Stomach smooth muscle (tissue), 2 donors: ENCODE measurements around the gene MAPT.

ENCODE experiments used
- H3K27ac ChIP-seq: one replicate; pipeline ENCODE4 v1.7.0; 2013; ENCODE audit warnings: mild to moderate bottlenecking, low read length, inconsistent platforms
- H3K27me3 ChIP-seq, 2 donors: one replicate each; pipeline ENCODE4 v1.7.0; 2013; ENCODE audit warnings: low read length in 2 of 2; ENCODE audit not compliant: insufficient read depth in 2 of 2, control insufficient read depth in 1 of 2
- H3K36me3 ChIP-seq, 2 donors: one replicate each; pipeline ENCODE4 v1.7.0; 2013; ENCODE audit warnings: low read length in 2 of 2; ENCODE audit not compliant: control insufficient read depth in 2 of 2, insufficient read depth in 2 of 2
- H3K4me1 ChIP-seq: one replicate; pipeline ENCODE4 v1.7.0; 2013; ENCODE audit warnings: low read length; ENCODE audit not compliant: control insufficient read depth, insufficient read depth
- H3K4me3 ChIP-seq, 2 donors: one replicate each; pipeline ENCODE4 v1.7.0; 2013; ENCODE audit warnings: low read length in 2 of 2
- H3K9ac ChIP-seq, 2 donors: one replicate each; pipeline ENCODE4 v1.7.0; 2013; ENCODE audit warnings: low read length in 2 of 2, mild to moderate bottlenecking in 1 of 2
- H3K9me3 ChIP-seq, 2 donors: one replicate each; pipeline ENCODE4 v1.7.0; 2013; ENCODE audit warnings: low read length in 2 of 2; ENCODE audit not compliant: control insufficient read depth in 2 of 2
- donor health status: healthy.
- donor health status: Pancreatic carcinoma.

The MAPT gene

DNA sequence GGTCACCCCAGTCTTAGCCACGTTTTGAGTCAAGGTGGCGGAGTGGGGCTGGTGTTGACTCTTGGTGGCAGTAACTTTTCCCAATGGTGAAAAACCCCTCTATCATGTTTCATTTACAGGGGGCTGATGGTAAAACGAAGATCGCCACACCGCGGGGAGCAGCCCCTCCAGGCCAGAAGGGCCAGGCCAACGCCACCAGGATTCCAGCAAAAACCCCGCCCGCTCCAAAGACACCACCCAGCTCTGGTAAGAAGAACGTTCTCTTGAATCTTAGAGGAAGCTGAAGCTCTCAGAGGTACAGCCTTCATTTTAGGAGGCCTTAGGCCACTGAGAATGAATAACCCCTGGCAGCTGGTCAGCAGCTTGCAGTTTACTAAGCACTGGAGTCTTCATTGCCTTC, 97.0 kb downstream of the MAPT start:
- no peak overlapping the region for H3K4me3 ChIP-seq
- H3K27me3 ChIP-seq, result no peaks in the 10 kb centered on the region
- no peaks in the 10 kb centered on the region for H3K36me3 ChIP-seq
- H3K27ac ChIP-seq, result no peak overlapping the region
- no peak overlapping the region for H3K9ac ChIP-seq
- no peaks in the 10 kb centered on the region for H3K4me1 ChIP-seq
- no peaks in the 10 kb centered on the region for H3K9me3 ChIP-seq

- Histone ChIP-seq H3K27me3 (no peaks in the 10 kb centered on the region), H3K4me3 (no peak overlapping the region), H3K36me3 (no peaks in the 10 kb centered on the region), H3K27ac (no peak overlapping the region), H3K4me1 (no peaks in the 10 kb centered on the region), H3K9ac (no peak overlapping the region), H3K9me3 (no peaks in the 10 kb centered on the region)
These were observed 97.8 kb downstream of the MAPT start for GRCh38 chr17:45992175-45992574.

- no peaks in the 10 kb centered on the region for H3K27me3 ChIP-seq
- H3K36me3 ChIP-seq, result no peaks in the 10 kb centered on the region
- H3K9ac ChIP-seq, result no peak overlapping the region
- no peak overlapping the region for H3K4me3 ChIP-seq
- no peak overlapping the region for H3K27ac ChIP-seq
- no peaks in the 10 kb centered on the region for H3K9me3 ChIP-seq
- no peaks in the 10 kb centered on the region for H3K4me1 ChIP-seq
These were observed 98.5 kb downstream of the MAPT start for GRCh38 chr17:45992904-45993303.

DNA sequence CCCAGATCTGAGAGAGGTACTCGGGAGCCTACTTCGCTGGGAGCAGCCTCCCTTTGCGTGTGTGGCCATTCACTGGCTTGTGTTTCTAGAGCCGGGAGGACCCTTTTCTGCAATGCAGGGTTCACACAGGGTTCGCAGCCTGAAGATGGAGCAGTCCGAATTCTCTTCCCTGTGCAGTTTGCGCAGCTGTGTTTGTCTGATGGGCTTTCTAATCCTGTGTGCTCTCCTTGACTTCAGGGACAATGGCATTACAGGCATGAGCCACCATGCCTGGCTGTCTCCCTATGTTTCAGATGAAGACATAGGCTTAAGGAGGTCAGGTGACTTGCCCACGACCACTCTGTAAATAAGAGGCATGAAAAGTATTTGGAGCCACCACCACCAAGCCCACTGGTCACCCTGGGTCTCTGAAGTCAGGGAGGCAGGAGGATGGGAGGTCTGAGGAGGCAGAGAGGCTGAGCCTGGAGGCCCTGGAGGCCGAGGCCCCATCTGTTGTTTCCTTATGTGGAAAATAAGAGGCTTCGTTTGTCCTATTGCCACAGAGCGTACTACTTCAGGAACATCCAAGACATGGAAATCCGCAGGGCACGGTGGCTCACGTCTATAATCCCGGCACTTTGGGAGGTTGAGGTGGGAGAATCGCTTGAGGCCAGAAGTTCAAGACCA, 99.7 kb downstream of the MAPT start:
- no peaks in the 10 kb centered on the region for H3K36me3 ChIP-seq
- H3K27me3 ChIP-seq, result no peaks in the 10 kb centered on the region
- no peaks in the 10 kb centered on the region for H3K9me3 ChIP-seq
- no peak overlapping the region for H3K9ac ChIP-seq
- H3K4me1 ChIP-seq, result no peaks in the 10 kb centered on the region
- no peak overlapping the region for H3K4me3 ChIP-seq
- H3K27ac ChIP-seq, result no peak overlapping the region

DNA sequence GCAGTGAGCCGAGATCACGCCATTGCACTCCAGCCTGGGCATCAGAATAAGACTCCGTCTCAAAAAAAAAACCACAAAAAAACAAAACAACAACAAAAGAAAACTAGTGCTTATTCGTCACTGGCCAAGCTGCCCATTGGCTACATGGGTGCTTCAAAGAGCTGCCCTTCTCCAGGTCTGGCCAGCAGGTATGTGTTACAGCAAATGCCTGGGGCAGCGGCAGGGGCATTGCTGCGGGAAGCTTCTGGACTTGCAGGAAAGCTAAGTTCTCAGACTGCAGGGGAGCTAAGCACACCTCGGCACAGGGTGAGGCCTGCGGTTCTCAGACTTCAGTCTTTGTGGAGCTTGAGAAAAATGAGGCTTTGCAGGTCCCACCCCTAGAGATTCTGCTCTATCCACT, 100.6 kb downstream of the MAPT start:
- no peak overlapping the region for H3K27ac ChIP-seq
- H3K36me3 ChIP-seq, result no peaks in the 10 kb centered on the region
- H3K27me3 ChIP-seq, result no peaks in the 10 kb centered on the region
- no peaks in the 10 kb centered on the region for H3K9me3 ChIP-seq
- no peak overlapping the region for H3K9ac ChIP-seq
- H3K4me1 ChIP-seq, result no peaks in the 10 kb centered on the region
- no peak overlapping the region for H3K4me3 ChIP-seq

GRCh38 chr17:45995627-45996270, 101.4 kb downstream of the MAPT start:
- no peak overlapping the region for H3K27ac ChIP-seq
- H3K36me3 ChIP-seq, result no peaks in the 10 kb centered on the region
- no peaks in the 10 kb centered on the region for H3K9me3 ChIP-seq
- no peaks in the 10 kb centered on the region for H3K27me3 ChIP-seq
- H3K4me1 ChIP-seq, result no peaks in the 10 kb centered on the region
- no peak overlapping the region for H3K9ac ChIP-seq
- no peak overlapping the region for H3K4me3 ChIP-seq

- H3K36me3 ChIP-seq, result no peaks in the 10 kb centered on the region
- no peaks in the 10 kb centered on the region for H3K4me1 ChIP-seq
- H3K27me3 ChIP-seq, result no peaks in the 10 kb centered on the region
- H3K4me3 ChIP-seq, result no peak overlapping the region
- H3K9me3 ChIP-seq, result no peaks in the 10 kb centered on the region
- no peak overlapping the region for H3K9ac ChIP-seq
- no peak overlapping the region for H3K27ac ChIP-seq
These were observed 102.1 kb downstream of the MAPT start for GRCh38 chr17:45996282-45996937.

DNA sequence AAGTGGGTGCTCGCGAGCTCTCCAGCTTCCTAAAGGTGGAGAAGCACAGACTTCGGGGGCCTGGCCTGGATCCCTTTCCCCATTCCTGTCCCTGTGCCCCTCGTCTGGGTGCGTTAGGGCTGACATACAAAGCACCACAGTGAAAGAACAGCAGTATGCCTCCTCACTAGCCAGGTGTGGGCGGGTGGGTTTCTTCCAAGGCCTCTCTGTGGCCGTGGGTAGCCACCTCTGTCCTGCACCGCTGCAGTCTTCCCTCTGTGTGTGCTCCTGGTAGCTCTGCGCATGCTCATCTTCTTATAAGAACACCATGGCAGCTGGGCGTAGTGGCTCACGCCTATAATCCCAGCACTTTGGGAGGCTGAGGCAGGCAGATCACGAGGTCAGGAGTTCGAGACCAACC, 102.8 kb downstream of the MAPT start:
- no peaks in the 10 kb centered on the region for H3K9me3 ChIP-seq
- H3K9ac ChIP-seq, result no peak overlapping the region
- no peaks in the 10 kb centered on the region for H3K27me3 ChIP-seq
- H3K4me1 ChIP-seq, result no peaks in the 10 kb centered on the region
- no peak overlapping the region for H3K4me3 ChIP-seq
- H3K36me3 ChIP-seq, result no peaks in the 10 kb centered on the region
- H3K27ac ChIP-seq, result no peak overlapping the region

DNA sequence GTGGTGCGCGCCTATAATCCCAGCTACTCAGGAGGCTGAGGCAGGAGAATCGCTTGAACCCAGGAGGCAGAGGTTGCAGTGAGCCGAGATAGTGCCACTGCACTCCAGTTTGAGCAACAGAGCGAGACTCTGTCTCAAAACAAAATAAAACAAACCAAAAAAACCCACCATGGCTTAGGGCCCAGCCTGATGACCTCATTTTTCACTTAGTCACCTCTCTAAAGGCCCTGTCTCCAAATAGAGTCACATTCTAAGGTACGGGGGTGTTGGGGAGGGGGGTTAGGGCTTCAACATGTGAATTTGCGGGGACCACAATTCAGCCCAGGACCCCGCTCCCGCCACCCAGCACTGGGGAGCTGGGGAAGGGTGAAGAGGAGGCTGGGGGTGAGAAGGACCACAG, 103.3 kb downstream of the MAPT start:
- Histone ChIP-seq H3K27ac (no peak overlapping the region), H3K9ac (no peak overlapping the region), H3K36me3 (no peaks in the 10 kb centered on the region), H3K4me1 (peaks cover under 1% of the 10 kb centered on the region), H3K4me3 (no peak overlapping the region), H3K27me3 (no peaks in the 10 kb centered on the region), H3K9me3 (no peaks in the 10 kb centered on the region)

DNA sequence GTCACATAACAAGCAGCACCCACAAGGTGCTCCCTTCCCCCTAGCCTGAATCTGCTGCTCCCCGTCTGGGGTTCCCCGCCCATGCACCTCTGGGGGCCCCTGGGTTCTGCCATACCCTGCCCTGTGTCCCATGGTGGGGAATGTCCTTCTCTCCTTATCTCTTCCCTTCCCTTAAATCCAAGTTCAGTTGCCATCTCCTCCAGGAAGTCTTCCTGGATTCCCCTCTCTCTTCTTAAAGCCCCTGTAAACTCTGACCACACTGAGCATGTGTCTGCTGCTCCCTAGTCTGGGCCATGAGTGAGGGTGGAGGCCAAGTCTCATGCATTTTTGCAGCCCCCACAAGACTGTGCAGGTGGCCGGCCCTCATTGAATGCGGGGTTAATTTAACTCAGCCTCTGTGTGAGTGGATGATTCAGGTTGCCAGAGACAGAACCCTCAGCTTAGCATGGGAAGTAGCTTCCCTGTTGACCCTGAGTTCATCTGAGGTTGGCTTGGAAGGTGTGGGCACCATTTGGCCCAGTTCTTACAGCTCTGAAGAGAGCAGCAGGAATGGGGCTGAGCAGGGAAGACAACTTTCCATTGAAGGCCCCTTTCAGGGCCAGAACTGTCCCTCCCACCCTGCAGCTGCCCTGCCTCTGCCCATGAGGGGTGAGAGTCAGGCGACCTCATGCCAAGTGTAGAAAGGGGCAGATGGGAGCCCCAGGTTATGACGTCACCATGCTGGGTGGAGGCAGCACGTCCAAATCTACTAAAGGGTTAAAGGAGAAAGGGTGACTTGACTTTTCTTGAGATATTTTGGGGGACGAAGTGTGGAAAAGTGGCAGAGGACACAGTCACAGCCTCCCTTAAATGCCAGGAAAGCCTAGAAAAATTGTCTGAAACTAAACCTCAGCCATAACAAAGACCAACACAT, 104.9 kb downstream of the MAPT start, which contains the start of gene STH:
Gene STH (plus strand): TSS at position 264 of the 913 bp plus-strand sequence. CDS start 30 bp downstream, at position 294.
- H3K36me3 ChIP-seq, result no peaks in the 10 kb centered on the region
- H3K27ac ChIP-seq, result no peak within 1 kb of the TSS
- no peak within 1 kb of the TSS for H3K4me3 ChIP-seq
- H3K9me3 ChIP-seq, result no peaks in the 10 kb centered on the region
- no peaks in the 10 kb centered on the region for H3K27me3 ChIP-seq
- H3K9ac ChIP-seq, result no peak within 1 kb of the TSS
- H3K4me1 ChIP-seq, result peaks cover 14% of the 10 kb centered on the region
